Colonic mucosa (tissue), 4 donors: ENCODE measurements around the gene MPDU1. TPM values are rescaled to one million over a fixed set of nuclear protein-coding genes. Genes with fewer than 3 reads are reported as not detected.

ENCODE experiments used
- DNase-seq: peaks from one replicate; pipeline ENCODE4 v3.0.0-alpha.2; 2020
- H3K27ac ChIP-seq: fragments of 200-600 bp; one replicate; pipeline ENCODE4 v1.8.0; 2021
- H3K27me3 ChIP-seq: fragments of 200-600 bp; one replicate; pipeline ENCODE4 v1.8.0; 2021
- H3K36me3 ChIP-seq: fragments of 200-600 bp; one replicate; pipeline ENCODE4 v1.8.0; 2021
- H3K4me1 ChIP-seq: fragments of 200-600 bp; one replicate; pipeline ENCODE4 v1.8.0; 2021; ENCODE audit warnings: mild to moderate bottlenecking
- H3K4me3 ChIP-seq: fragments of 200-600 bp; one replicate; pipeline ENCODE4 v1.8.0; 2021
- H3K9ac ChIP-seq, 2 donors: one replicate each; pipeline ENCODE4 v1.7.0; 2013; ENCODE audit warnings: control low read depth in 2 of 2, low read depth in 2 of 2, low read length in 2 of 2
- H3K9me3 ChIP-seq: fragments of 200-600 bp; one replicate; pipeline ENCODE4 v1.8.0; 2021
- CTCF ChIP-seq: fragments of 200-600 bp; IDR thresholded peaks from one replicate; pipeline ENCODE4 v1.8.0; 2022; ENCODE audit warnings: antibody characterized with exemption, mild to moderate bottlenecking
- intact Hi-C: fragments of 100-400 bp; cut with DNase I; formaldehyde crosslinking; loops from one replicate; pipeline ENCODE4 v1.14.1; 2022
- total RNA-seq, 2 donors: library from RNA; stranded (reverse); fragmentation: NEBNext Ultra II Directional in 1 of 2; extraction: Animal tissue kit (Norgen Biotek cat#: 25700) in 1 of 2; gene quantifications; one replicate each; pipeline ENCODE4 v1.2.1, GENCODE V29; 2021
- donor health status: healthy.
- donor health status: DM: no; HTN: no; CAD: no.
- donor health status: DM: no; HTN: no; CAD: no.

The MPDU1 gene
- total RNA-seq: 100 to 1,000 TPM in 1 of 2 donors, 10 to 100 TPM in 1; 80.1 to 111 TPM

GRCh38 chr17:7583253-7584109, at the start of gene MPDU1:
Gene MPDU1, plus strand, starts transcription at chr17:7583852. Its CDS starts 11 bp downstream, at chr17:7583863.
- no peak for TF ChIP-seq CTCF
- intact Hi-C loops: loop anchor here (10.0 kb wide), 1 partner anchor 149 kb away; the partner anchor contains the start of genes FGF11 and TMEM102
- peak within 1 kb of the TSS; percentile 46 for H3K4me3 ChIP-seq
- H3K9me3 ChIP-seq: no peaks in the 10 kb centered on the region
- H3K27ac ChIP-seq: peak within 1 kb of the TSS; percentile 87
- H3K36me3 ChIP-seq: no peaks in the 10 kb centered on the region
- H3K9ac ChIP-seq: peak within 1 kb of the TSS; percentile 78 to 86
- peaks cover 3% of the 10 kb centered on the region for H3K4me1 ChIP-seq
- no peaks in the 10 kb centered on the region for H3K27me3 ChIP-seq
- peak; percentile 96 for DNase-seq

GRCh38 chr17:7538050-7538449, 45.6 kb upstream of the MPDU1 start:
- no peaks in the 10 kb centered on the region for H3K9me3 ChIP-seq
- no peak for DNase-seq
- H3K36me3 ChIP-seq: no peaks in the 10 kb centered on the region
- TF ChIP-seq CTCF: no peak
- no peak overlapping the region for H3K9ac ChIP-seq
- intact Hi-C loops: no loop called here
- no peak overlapping the region for H3K4me3 ChIP-seq
- H3K27ac ChIP-seq: no peak overlapping the region
- no peaks in the 10 kb centered on the region for H3K4me1 ChIP-seq
- no peaks in the 10 kb centered on the region for H3K27me3 ChIP-seq

- TF ChIP-seq CTCF: no peak
- Histone ChIP-seq H3K9me3 (no peaks in the 10 kb centered on the region), H3K27ac (no peak overlapping the region), H3K4me1 (no peaks in the 10 kb centered on the region), H3K4me3 (no peak overlapping the region), H3K27me3 (no peaks in the 10 kb centered on the region), H3K9ac (no peak overlapping the region), H3K36me3 (no peaks in the 10 kb centered on the region)
- intact Hi-C loops: no loop called here
- DNase-seq: no peak
Measured at GRCh38 chr17:7538891-7539545, 44.6 kb upstream of the MPDU1 start.

- no peaks in the 10 kb centered on the region for H3K9me3 ChIP-seq
- H3K4me1 ChIP-seq: no peaks in the 10 kb centered on the region
- intact Hi-C loops: no loop called here
- no peaks in the 10 kb centered on the region for H3K27me3 ChIP-seq
- DNase-seq: no peak
- no peak for TF ChIP-seq CTCF
- H3K27ac ChIP-seq: no peak overlapping the region
- H3K4me3 ChIP-seq: no peak overlapping the region
- no peak overlapping the region for H3K9ac ChIP-seq
- no peaks in the 10 kb centered on the region for H3K36me3 ChIP-seq
Measured at GRCh38 chr17:7541074-7541621, 42.5 kb upstream of the MPDU1 start.

GRCh38 chr17:7544911-7545310, 38.7 kb upstream of the MPDU1 start:
- intact Hi-C loops: no loop called here
- no peak overlapping the region for H3K9ac ChIP-seq
- TF ChIP-seq CTCF: no peak
- H3K27ac ChIP-seq: no peak overlapping the region
- peaks cover 5% of the 10 kb centered on the region for H3K4me1 ChIP-seq
- H3K27me3 ChIP-seq: no peaks in the 10 kb centered on the region
- H3K36me3 ChIP-seq: no peaks in the 10 kb centered on the region
- DNase-seq: no peak
- H3K9me3 ChIP-seq: no peaks in the 10 kb centered on the region
- no peak overlapping the region for H3K4me3 ChIP-seq
